CD4-positive, alpha-beta T cell (primary cell): ENCODE results near the gene ABCG1. TPM values are rescaled to one million over a fixed set of nuclear protein-coding genes. Genes with fewer than 3 reads are reported as not detected.

Experiments used
- ATAC-seq: fragments of 200-7000 bp; cut with Tn5 transposase; one replicate; pipeline ENCODE4 v1.10.0; 2022; ENCODE audit warnings: mild to moderate bottlenecking; ENCODE audit not compliant: poor library complexity
- CTCF ChIA-PET: fragments of 350-600 bp; sonication (Branson Sonifier 250); formaldehyde crosslinking; loops from one replicate; lab custom pipeline; 2021; ENCODE audit warnings: antibody characterized with exemption, inconsistent platforms; lab: Charles Lee
- POLR2A ChIA-PET: fragments of 350-600 bp; sonication (Branson Sonifier 250); formaldehyde crosslinking; loops from one replicate; lab custom pipeline; 2021; ENCODE audit warnings: antibody characterized with exemption, inconsistent platforms; lab: Charles Lee
- DNase-seq, 14 experiments: peaks; one replicate each; pipeline ENCODE4 v3.0.0-alpha.2; 2013 to 2020; ENCODE audit warnings: mixed read lengths in 2 of 14
- H3K27ac ChIP-seq, 2 donors: one replicate each; pipeline versions ENCODE4 v1.5.1 to v1.7.0; 2013; ENCODE audit warnings: low read length in 2 of 2, low read depth in 1 of 2, mild to moderate bottlenecking in 1 of 2
- H3K27me3 ChIP-seq, 2 experiments: 1 replicate in 1 of 2; 2 replicates in 1 of 2; pipeline versions ENCODE4 v1.6.1 to v1.7.0; 2013; ENCODE audit warnings: low read length in 2 of 2, control low read depth in 1 of 2, mild to moderate bottlenecking in 1 of 2, moderate library complexity in 1 of 2; ENCODE audit not compliant: insufficient read depth in 2 of 2, control insufficient read depth in 1 of 2
- H3K36me3 ChIP-seq: one replicate; pipeline ENCODE4 v1.6.1; 2013; ENCODE audit warnings: low read length, control low read depth; ENCODE audit not compliant: insufficient read depth
- H3K4me1 ChIP-seq: one replicate; pipeline ENCODE4 v1.6.1; 2013; ENCODE audit warnings: low read length, control low read depth; ENCODE audit not compliant: insufficient read depth
- H3K4me3 ChIP-seq: one replicate; pipeline ENCODE4 v1.5.1; 2013; ENCODE audit warnings: mild to moderate bottlenecking, low read length, moderate library complexity
- H3K9me3 ChIP-seq, 2 experiments: 1 replicate in 1 of 2; 2 replicates in 1 of 2; pipeline versions ENCODE4 v1.6.1 to v1.7.0; 2013; ENCODE audit warnings: low read length in 2 of 2, mild to moderate bottlenecking in 2 of 2, control low read depth in 1 of 2, moderate library complexity in 1 of 2; ENCODE audit not compliant: control insufficient read depth in 1 of 2, insufficient read depth in 1 of 2
- H3K27ac Mint-ChIP-seq: one replicate; pipeline ENCODE4 v1.8.0; 2020; ENCODE audit warnings: mixed read lengths
- H3K27me3 Mint-ChIP-seq: one replicate; pipeline ENCODE4 v1.8.0; 2021; ENCODE audit warnings: mixed read lengths
- H3K36me3 Mint-ChIP-seq: one replicate; pipeline ENCODE4 v1.8.0; 2021; ENCODE audit warnings: low read depth, mixed read lengths
- H3K4me1 Mint-ChIP-seq: one replicate; pipeline ENCODE4 v1.8.0; 2021; ENCODE audit warnings: low read depth, mixed read lengths
- H3K4me3 Mint-ChIP-seq: one replicate; pipeline ENCODE4 v1.8.0; 2020; ENCODE audit warnings: mild to moderate bottlenecking, mixed read lengths
- H3K9me3 Mint-ChIP-seq: one replicate; pipeline ENCODE4 v1.8.0; 2020; ENCODE audit warnings: mixed read lengths
- CTCF ChIP-seq: fragments of 200-600 bp; IDR thresholded peaks from one replicate; pipeline ENCODE4 v1.8.0; 2022; ENCODE audit warnings: antibody characterized with exemption, mild to moderate bottlenecking
- intact Hi-C, 2 experiments: fragments of 100-400 bp; cut with DNase I in 1 of 2; cut with micrococcal nuclease in 1 of 2; formaldehyde crosslinking; loops; one replicate each; pipeline versions ENCODE4 v1.15.1 to v1.9.0; 2023 to 2025; cut with DNase I, micrococcal nuclease
- total RNA-seq, 174 experiments: library from RNA in 2 of 174; stranded (reverse) in 2 of 174; gene quantifications; one replicate each; pipeline ENCODE4 v1.2.3 and lab custom pipeline; 2021 to 2026

ABCG1 gene
- total RNA-seq, 2 experiments from 2014 or later = 109 to 116 TPM

- Histone ChIP-seq H3K27ac (no peak overlapping the region), H3K4me3 (no peak overlapping the region), H3K4me1 (peaks cover 1% of the 10 kb centered on the region), H3K36me3 (no peaks in the 10 kb centered on the region), H3K9me3 (peaks cover 6 to 9% of the 10 kb centered on the region in 2 experiments), H3K27me3 (peaks cover 0 to 4% of the 10 kb centered on the region in 2 experiments)
- no peak for TF ChIP-seq CTCF
- Mint-ChIP-seq H3K4me3 (no peak overlapping the region), H3K9me3 (peaks cover 6% of the 10 kb centered on the region), H3K27me3 (no peaks in the 10 kb centered on the region), H3K36me3 (peaks cover 4% of the 10 kb centered on the region), H3K27ac (no peak overlapping the region), H3K4me1 (peaks cover 2% of the 10 kb centered on the region)
- DNase-seq = no peak
- ATAC-seq = no peak
- ChIA-PET POLR2A (no interaction called here), CTCF (no interaction called here)
- intact Hi-C loops = loop anchor here in 1 of 2 experiments (10.0 kb wide), 1 partner anchor 182 kb away; the partner anchor contains the start of gene SLC37A1
Measured at GRCh38 chr21:42332557-42333317, 113.8 kb downstream of the ABCG1 start.

- Mint-ChIP-seq H3K27me3 (no peaks in the 10 kb centered on the region), H3K9me3 (peaks cover 5% of the 10 kb centered on the region), H3K4me3 (no peak overlapping the region), H3K36me3 (peaks cover 3% of the 10 kb centered on the region), H3K27ac (no peak overlapping the region), H3K4me1 (peaks cover 8% of the 10 kb centered on the region)
- Histone ChIP-seq H3K9me3 (peaks cover 6 to 7% of the 10 kb centered on the region in 2 experiments), H3K27ac (no peak overlapping the region), H3K4me1 (peaks cover 9% of the 10 kb centered on the region), H3K27me3 (peaks cover 0 to 4% of the 10 kb centered on the region in 2 experiments), H3K36me3 (no peaks in the 10 kb centered on the region), H3K4me3 (no peak overlapping the region)
- ChIA-PET POLR2A (no interaction called here), CTCF (interaction anchor here (0.6 to 2.5 kb wide), 5 partner anchors 26 to 228 kb away, joined by 3 to 6 read pairs (median 3); no protein-coding TSS in a partner anchor)
- DNase-seq = no peak
- TF ChIP-seq CTCF = no peak
- intact Hi-C loops = loop anchor here (2.0 to 10.0 kb wide), 3 partner anchors 66 to 199 kb away; partner anchors contain the start of genes SLC37A1 (in 1 of the 2) and UBASH3A (in 1 of the 2)
- no peak for ATAC-seq
Measured at GRCh38 chr21:42336054-42336453, 117.1 kb downstream of the ABCG1 start.

GRCh38 chr21:42337276-42337675, 118.3 kb downstream of the ABCG1 start:
- Histone ChIP-seq H3K27ac (no peak overlapping the region), H3K9me3 (peaks cover 0 to 5% of the 10 kb centered on the region in 2 experiments), H3K36me3 (no peaks in the 10 kb centered on the region), H3K4me1 (peaks cover 9% of the 10 kb centered on the region), H3K27me3 (peaks cover 0 to 4% of the 10 kb centered on the region in 2 experiments), H3K4me3 (no peak overlapping the region)
- DNase-seq (no peak), ATAC-seq (no peak)
- intact Hi-C loops = loop anchor here (2.0 to 10.0 kb wide), 3 partner anchors 65 to 198 kb away; partner anchors contain the start of genes SLC37A1 (in 1 of the 2) and UBASH3A (in 1 of the 2)
- Mint-ChIP-seq H3K4me3 (no peak overlapping the region), H3K27me3 (no peaks in the 10 kb centered on the region), H3K4me1 (peaks cover 8% of the 10 kb centered on the region), H3K36me3 (no peaks in the 10 kb centered on the region), H3K9me3 (no peaks in the 10 kb centered on the region), H3K27ac (no peak overlapping the region)
- TF ChIP-seq CTCF = no peak
- CTCF ChIA-PET = interaction anchor here (0.6 to 2.5 kb wide), 11 partner anchors 27 to 229 kb away, joined by 3 to 9 read pairs (median 4); no protein-coding TSS in a partner anchor
- POLR2A ChIA-PET = interaction anchor here (0.8 to 2.2 kb wide), 3 partner anchors 67 to 112 kb away, joined by 3 to 11 read pairs (median 3); partner anchors contain the start of gene UBASH3A
